SHP77 treated with DMSO at 0.1 percent for 48 hours (cell line): ENCODE data around the gene CPHXL2.

Experiments
- DNase-seq: peaks from one replicate; lab custom pipeline; 2025; lab: John Stamatoyannopoulos, UW

Gene CPHXL2

DNA sequence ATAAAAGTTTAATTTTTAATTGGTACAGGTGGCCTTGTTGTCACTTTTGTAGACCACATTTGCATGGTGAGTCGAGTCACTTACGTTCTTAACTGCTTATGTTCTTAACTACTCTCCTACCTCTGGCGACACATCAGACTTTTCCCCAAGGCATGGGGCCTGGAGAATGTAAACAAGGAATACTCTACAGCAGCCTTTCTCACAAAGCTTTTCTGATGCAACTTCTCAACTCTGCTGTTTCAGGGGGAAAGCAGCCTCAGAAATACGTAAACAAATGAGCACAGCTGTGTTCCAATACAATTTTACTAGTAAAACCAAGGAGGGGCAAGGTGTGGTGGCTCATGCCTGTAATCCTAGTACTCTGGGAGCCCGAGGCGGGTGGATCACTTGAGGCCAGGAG lies 36.2 kb downstream of the CPHXL2 start:
- no peak for DNase-seq

DNA sequence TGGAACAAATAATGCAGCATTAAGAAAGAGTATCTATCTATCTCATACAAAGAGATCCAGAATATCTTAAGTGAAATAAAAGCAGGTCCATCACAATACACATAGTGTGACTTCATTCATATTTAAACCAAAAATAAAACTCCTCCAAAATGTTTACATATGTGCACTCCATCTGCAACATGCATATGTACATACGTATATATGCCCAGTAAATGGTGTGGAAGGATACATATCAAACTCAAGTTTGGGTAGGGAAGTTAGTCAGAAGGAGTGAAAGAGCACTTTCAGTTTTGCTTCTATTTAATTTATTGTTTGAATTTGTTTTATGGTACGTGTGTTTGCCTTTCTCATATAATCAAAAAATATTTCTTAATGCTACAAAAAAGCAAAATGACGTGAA lies 41.8 kb downstream of the CPHXL2 start:
- no peak for DNase-seq

- DNase-seq = peak; percentile 91
These were observed 44.0 kb downstream of the CPHXL2 start for GRCh38 chr16:75632857-75633256.

- DNase-seq = no peak
These were observed 46.8 kb downstream of the CPHXL2 start for GRCh38 chr16:75630052-75630451.

DNA sequence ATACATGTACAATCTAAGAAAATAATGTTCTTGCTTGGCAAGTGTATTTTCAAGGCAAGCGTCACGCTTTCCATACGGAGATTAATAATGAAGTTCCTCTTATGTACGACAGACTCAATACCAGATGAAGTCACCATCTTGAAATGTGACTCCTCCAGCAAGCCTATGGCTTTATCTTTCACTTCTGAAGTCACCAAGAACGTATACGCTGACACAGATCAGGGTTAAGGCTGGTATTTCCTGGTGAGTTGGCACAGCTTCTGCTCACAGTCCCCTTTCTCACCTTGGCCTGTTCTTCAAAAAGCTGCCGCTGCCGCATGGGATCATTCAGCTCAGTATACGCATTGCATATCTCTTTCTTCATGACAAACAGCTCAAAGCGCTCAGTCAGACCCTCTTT lies 47.7 kb downstream of the CPHXL2 start:
- DNase-seq = no peak

DNA sequence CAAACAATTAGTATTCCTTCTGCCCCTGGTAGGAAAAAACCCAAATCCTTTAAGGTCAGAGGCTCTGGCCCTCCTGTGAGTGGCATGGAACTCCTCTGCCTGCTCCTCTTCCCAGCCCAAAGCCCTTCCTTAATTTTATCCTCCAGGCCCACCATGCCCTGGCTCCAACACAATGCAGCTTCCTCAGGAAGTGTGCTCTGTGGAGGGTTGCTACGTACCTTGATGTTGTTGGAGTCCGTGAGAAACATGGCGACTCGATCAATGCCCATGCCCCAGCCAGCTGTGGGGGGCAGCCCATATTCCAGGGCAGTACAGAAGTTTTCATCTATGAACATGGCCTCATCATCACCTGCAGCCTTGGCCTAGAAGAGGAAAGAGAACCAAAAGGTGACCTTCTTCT lies 48.5 kb downstream of the CPHXL2 start:
- no peak for DNase-seq

DNA sequence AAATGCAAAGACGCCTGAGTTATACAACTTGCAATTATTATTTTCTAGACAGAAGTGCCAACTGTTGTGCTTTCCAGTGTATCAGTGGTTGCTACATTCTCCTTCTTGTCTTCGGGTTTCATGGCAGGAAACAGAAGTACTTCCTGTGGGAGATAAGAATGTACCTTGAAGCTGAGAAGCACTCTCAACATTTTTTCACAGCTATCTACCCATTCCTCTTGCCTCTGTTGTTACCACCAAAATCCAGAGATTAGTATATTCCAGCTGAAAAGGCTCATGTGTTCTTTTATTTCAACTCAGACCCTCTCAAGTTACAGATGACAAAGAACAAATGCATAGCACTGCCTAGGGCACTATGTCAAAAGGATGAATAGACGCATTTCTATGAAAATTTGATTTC lies 49.0 kb downstream of the CPHXL2 start:
- no peak for DNase-seq

GRCh38 chr16:75626806-75627205 lies 50.0 kb downstream of the CPHXL2 start:
- no peak for DNase-seq

DNA sequence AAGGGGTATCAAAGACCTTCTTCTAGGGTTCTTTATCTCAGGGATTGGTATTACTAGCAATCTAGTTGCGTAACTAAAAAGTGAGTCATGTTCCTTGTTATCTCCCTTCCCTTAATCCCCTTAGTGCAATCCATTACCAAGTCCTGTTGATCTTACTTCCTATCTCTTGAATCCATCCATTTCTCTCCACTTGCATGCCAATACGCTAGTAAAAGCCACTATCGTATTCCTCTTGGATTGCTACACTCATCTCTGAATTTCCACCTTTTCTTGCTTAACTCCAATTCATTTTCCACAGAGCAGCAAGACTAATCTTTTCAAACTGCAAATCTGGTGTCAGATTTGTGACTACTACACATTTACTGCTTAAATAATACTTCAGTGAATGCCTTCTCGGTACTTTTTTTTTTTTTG lies 51.9 kb downstream of the CPHXL2 start:
- DNase-seq = no peak

DNA sequence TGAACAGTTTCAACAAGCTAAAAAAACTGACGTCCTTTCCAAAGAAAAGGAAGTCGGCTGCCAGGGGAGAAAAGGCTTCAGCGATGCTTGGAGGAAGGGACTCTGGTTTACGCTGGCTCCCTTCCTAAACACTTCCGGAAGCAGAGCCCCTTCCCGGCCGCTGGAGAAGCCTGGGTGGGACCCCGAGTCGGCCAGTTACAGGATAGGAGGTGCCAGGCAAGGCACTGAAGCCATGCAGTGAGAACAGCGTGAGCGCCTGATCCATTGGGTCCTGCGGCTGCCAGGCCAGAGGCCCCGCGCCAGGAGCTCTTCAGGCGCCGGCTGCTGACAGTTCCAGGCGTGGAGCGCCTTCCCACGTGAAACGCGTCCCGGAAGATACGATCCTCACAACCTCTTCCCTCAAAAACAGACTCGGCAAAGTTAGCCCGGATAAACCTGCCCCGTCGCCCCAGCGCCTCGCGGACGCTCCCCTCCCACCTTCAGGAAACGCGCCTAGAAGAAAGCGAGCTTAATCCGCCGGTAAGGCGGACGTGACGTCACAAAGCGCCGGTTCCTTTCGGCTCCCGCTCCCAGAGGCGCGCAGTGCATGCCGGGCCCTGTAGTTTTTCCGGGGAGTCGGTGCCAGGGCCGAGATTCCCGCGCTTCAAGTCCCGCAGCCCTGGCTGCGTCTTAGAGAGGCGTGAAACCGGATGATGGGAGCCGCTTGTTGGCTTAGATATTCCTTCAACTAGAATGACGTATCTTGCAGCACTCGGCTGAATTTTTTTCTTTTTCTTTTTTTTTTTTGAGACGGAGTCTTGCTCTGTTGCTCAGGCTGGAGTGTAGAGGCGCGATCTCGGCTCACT lies 53.8 kb downstream of the CPHXL2 start, which contains the start of gene ADAT1:
TSS of gene ADAT1 (minus strand) at position 521 of the 845 bp plus-strand sequence. CDS start 2,482 bp downstream, outside the sequence.
- peak; percentile 95 for DNase-seq

GRCh38 chr16:75621170-75621477 lies 55.7 kb downstream of the CPHXL2 start:
- DNase-seq = no peak

GRCh38 chr16:75620326-75621169 lies 56.3 kb downstream of the CPHXL2 start:
- no peak for DNase-seq

- no peak for DNase-seq
These were observed 58.0 kb downstream of the CPHXL2 start for GRCh38 chr16:75618780-75619179.

- DNase-seq = no peak
These were observed 59.7 kb downstream of the CPHXL2 start for GRCh38 chr16:75617121-75617520.

DNA sequence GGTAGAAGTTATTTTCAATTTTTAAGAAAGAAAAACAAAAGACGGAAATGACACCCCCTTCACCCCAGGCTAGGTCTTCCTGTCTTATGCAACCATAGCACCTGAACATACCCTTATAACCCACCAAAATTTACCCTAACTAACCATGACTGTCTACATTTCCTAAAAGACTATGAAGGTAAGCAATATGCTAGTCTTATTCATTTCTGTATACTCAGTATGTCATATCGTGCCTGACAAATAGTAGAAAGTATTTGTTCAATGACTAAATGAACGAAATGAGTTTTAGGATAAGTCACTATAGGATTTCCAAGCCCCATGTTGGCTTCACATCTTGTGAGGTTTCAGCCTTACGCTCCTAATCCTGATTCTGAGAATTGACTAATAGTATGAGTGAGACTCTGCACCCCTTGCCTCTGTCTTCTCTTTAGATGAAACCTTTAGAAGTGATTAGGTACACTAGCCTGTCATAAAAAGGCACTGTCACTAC lies 60.2 kb downstream of the CPHXL2 start:
- DNase-seq = no peak

DNA sequence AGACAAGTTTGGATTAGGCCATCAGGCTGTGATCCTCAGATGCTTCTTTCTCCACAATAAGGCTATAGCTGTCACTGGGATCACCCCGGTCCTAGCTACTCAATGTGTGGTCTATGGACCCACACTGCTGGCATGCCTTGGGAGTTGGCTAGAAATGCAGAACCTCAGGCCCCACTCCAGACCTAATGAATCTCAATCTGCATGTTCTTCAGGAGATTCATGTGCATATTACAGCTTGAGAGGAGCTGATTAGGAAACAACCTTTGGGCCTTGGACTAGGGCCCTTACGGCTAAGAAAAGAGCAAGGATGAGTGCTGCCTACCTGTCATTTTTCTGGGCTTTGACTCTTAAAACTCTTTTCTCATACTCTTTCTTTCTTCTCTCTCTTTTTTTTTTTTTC lies 61.2 kb downstream of the CPHXL2 start:
- no peak for DNase-seq

- no peak for DNase-seq
These were observed 62.5 kb downstream of the CPHXL2 start for GRCh38 chr16:75614066-75614897.
